Natural killer cell (primary cell): ENCODE results near the gene ACAD8. TPM values are rescaled to one million over a fixed set of nuclear protein-coding genes. Genes with fewer than 3 reads are reported as not detected.
"Not testable (repeated sequence)": the region's sequence is repeated elsewhere in the genome, so short reads cannot be mapped to it uniquely, and the experiment has no call there.

Experiments
- ATAC-seq, 3 donors: fragments of 150-1000 bp in 2 of 3; fragments of 200-7000 bp in 1 of 3; cut with Tn5 transposase; 1 replicate in 1 of 3; 2 replicates in 2 of 3; pipeline ENCODE4 v1.10.0; 2021; ENCODE audit warnings: mild to moderate bottlenecking in 2 of 3, moderate library complexity in 2 of 3
- DNase-seq, 2 donors: peaks; one replicate each; pipeline versions ENCODE4 v3.0.0 to v3.0.0-alpha.2; 2013 to 2021; ENCODE audit warnings: mixed read lengths in 1 of 2
- H3K27ac ChIP-seq: one replicate; pipeline ENCODE4 v1.5.1; 2013; ENCODE audit warnings: mild to moderate bottlenecking, low read length
- H3K27me3 ChIP-seq: one replicate; pipeline ENCODE4 v1.6.1; 2013; ENCODE audit warnings: low read length; ENCODE audit not compliant: control insufficient read depth, insufficient read depth
- H3K36me3 ChIP-seq: one replicate; pipeline ENCODE4 v1.6.1; 2013; ENCODE audit warnings: low read length; ENCODE audit not compliant: control insufficient read depth, insufficient read depth
- H3K4me1 ChIP-seq: one replicate; pipeline ENCODE4 v1.6.1; 2013; ENCODE audit warnings: low read length; ENCODE audit not compliant: control insufficient read depth, insufficient read depth
- H3K4me3 ChIP-seq: one replicate; pipeline ENCODE4 v1.5.1; 2013; ENCODE audit warnings: low read length
- H3K9me3 ChIP-seq: one replicate; pipeline ENCODE4 v1.6.1; 2013; ENCODE audit warnings: low read length; ENCODE audit not compliant: control insufficient read depth, insufficient read depth
- H3K27ac Mint-ChIP-seq, 2 donors: one replicate each; pipeline ENCODE4 v1.8.0; 2022; ENCODE audit warnings: mild to moderate bottlenecking in 2 of 2, mixed read lengths in 2 of 2, moderate library complexity in 1 of 2
- H3K27me3 Mint-ChIP-seq, 2 donors: one replicate each; pipeline ENCODE4 v1.8.0; 2022; ENCODE audit warnings: low read depth in 2 of 2, mixed read lengths in 2 of 2
- H3K36me3 Mint-ChIP-seq: one replicate; pipeline ENCODE4 v1.8.0; 2022; ENCODE audit warnings: mixed read lengths
- H3K4me1 Mint-ChIP-seq, 2 donors: one replicate each; pipeline ENCODE4 v1.8.0; 2022; ENCODE audit warnings: mixed read lengths in 2 of 2
- H3K4me3 Mint-ChIP-seq: one replicate; pipeline ENCODE4 v1.8.0; 2022; ENCODE audit warnings: mild to moderate bottlenecking, moderate library complexity, mixed read lengths
- H3K9me3 Mint-ChIP-seq, 2 donors: one replicate each; pipeline ENCODE4 v1.8.0; 2022; ENCODE audit warnings: mixed read lengths in 2 of 2
- CTCF ChIP-seq: fragments of 200-600 bp; IDR thresholded peaks from one replicate; pipeline ENCODE4 v1.8.0; 2022; ENCODE audit warnings: antibody characterized with exemption
- WGBS: methylation state at CpG from one replicate; pipeline ENCODE4 v1.1.7; 2013; ENCODE audit warnings: missing lambda C conversion rate; ENCODE audit not compliant: insufficient coverage; 5-methylcytosine and 5-hydroxymethylcytosine counted together
- intact Hi-C: fragments of 100-400 bp; cut with micrococcal nuclease; formaldehyde crosslinking; loops from one replicate; pipeline ENCODE4 v1.14.2; 2022
- total RNA-seq, 4 donors: library from RNA; stranded (reverse); fragments of 120-200 nt in 1 of 4; gene quantifications; one replicate each; pipeline versions ENCODE4 v1.2.3 to v1.2.4, GENCODE V29; 2013 to 2022

Gene ACAD8
- total RNA-seq, 3 donors from 2014 or later (not counting 1 experiment from before 2014, with no cell fraction given): 24.3 to 42.5 (median 39.3) TPM

GRCh38 chr11:134277183-134278001, 24.0 kb downstream of the ACAD8 start:
- DNase-seq (no peak), ATAC-seq (no peak)
- Mint-ChIP-seq H3K9me3 (no peaks in the 10 kb centered on the region), H3K4me1 (peaks cover 16 to 19% of the 10 kb centered on the region in 2 donors), H3K27ac (no peak overlapping the region), H3K4me3 (peak overlapping the region; percentile 88), H3K27me3 (peaks cover 66 to 80% of the 10 kb centered on the region in 2 donors), H3K36me3 (no peaks in the 10 kb centered on the region)
- TF ChIP-seq CTCF: no peak
- no peaks in the 10 kb centered on the region for H3K36me3 ChIP-seq
- H3K4me1 ChIP-seq: peaks cover 16% of the 10 kb centered on the region
- H3K9me3 ChIP-seq: peaks cover 6% of the 10 kb centered on the region
- peaks cover 40% of the 10 kb centered on the region for H3K27me3 ChIP-seq
- 27% methylated on average over 35 of the region's 36 CpGs for WGBS
- H3K27ac ChIP-seq: no peak overlapping the region
- H3K4me3 ChIP-seq: no peak overlapping the region
- intact Hi-C loops: no loop called here

- peaks cover 59 to 71% of the 10 kb centered on the region in 2 donors for H3K27me3 Mint-ChIP-seq
- Histone ChIP-seq H3K4me3 (no peak overlapping the region), H3K4me1 (peaks cover 16% of the 10 kb centered on the region), H3K36me3 (no peaks in the 10 kb centered on the region), H3K27me3 (peaks cover 37% of the 10 kb centered on the region), H3K9me3 (peaks cover 6% of the 10 kb centered on the region), H3K27ac (no peak overlapping the region)
- intact Hi-C loops: no loop called here
- no peak for DNase-seq
- no peak for ATAC-seq
- no peaks in the 10 kb centered on the region for H3K9me3 Mint-ChIP-seq
- H3K4me3 Mint-ChIP-seq: no peak overlapping the region
- WGBS: 93% methylated on average over 4 of the region's 4 CpGs
- peaks cover 16 to 19% of the 10 kb centered on the region in 2 donors for H3K4me1 Mint-ChIP-seq
- no peaks in the 10 kb centered on the region for H3K36me3 Mint-ChIP-seq
- no peak overlapping the region for H3K27ac Mint-ChIP-seq
- no peak for TF ChIP-seq CTCF
These were observed 25.0 kb downstream of the ACAD8 start for GRCh38 chr11:134278356-134278755.

- H3K27ac ChIP-seq, intact Hi-C loops, H3K4me3 ChIP-seq, H3K4me1 ChIP-seq, H3K9me3 ChIP-seq, ATAC-seq, H3K4me1 Mint-ChIP-seq, DNase-seq, H3K27ac Mint-ChIP-seq, H3K36me3 ChIP-seq, H3K4me3 Mint-ChIP-seq, H3K9me3 Mint-ChIP-seq, H3K36me3 Mint-ChIP-seq: not testable (repeated sequence)
- H3K27me3 Mint-ChIP-seq: peaks cover 44 to 51% of the 10 kb centered on the region in 2 donors
- H3K27me3 ChIP-seq: peaks cover 22% of the 10 kb centered on the region
- 93% methylated on average over 3 of the region's 17 CpGs for WGBS
These were observed 28.3 kb downstream of the ACAD8 start for GRCh38 chr11:134281635-134282034.

- Mint-ChIP-seq H3K27me3 (peaks cover 40 to 46% of the 10 kb centered on the region in 2 donors), H3K4me1 (peaks cover under 1 to 2% of the 10 kb centered on the region in 2 donors), H3K4me3 (no peak overlapping the region), H3K27ac (no peak overlapping the region), H3K36me3 (no peaks in the 10 kb centered on the region), H3K9me3 (no peaks in the 10 kb centered on the region)
- ATAC-seq (no peak), DNase-seq (no peak)
- Histone ChIP-seq H3K36me3 (no peaks in the 10 kb centered on the region), H3K9me3 (peaks cover 6% of the 10 kb centered on the region), H3K4me1 (no peaks in the 10 kb centered on the region), H3K27ac (no peak overlapping the region), H3K4me3 (no peak overlapping the region), H3K27me3 (peaks cover 16% of the 10 kb centered on the region)
- no peak for TF ChIP-seq CTCF
- WGBS: 91% methylated on average over 22 of the region's 22 CpGs
- intact Hi-C loops: no loop called here
These were observed 29.0 kb downstream of the ACAD8 start for GRCh38 chr11:134282121-134283045.
